OCI-LY7 (cell line): Measurements from ENCODE around the gene HBB. TPM values are rescaled to one million over a fixed set of nuclear protein-coding genes. Genes with fewer than 3 reads are reported as not detected.

Source experiments
- BruUV-seq: library from RNA; stranded (reverse); fragments of 400-500 nt; replicated peaks from 2 replicates; lab custom pipeline; 2021; lab: Mats Ljungman, UMichigan
- CTCF ChIA-PET: fragments of 300-600 bp; sonication (Branson Sonifier 250); formaldehyde crosslinking; loops from one replicate; lab custom pipeline; 2022; ENCODE audit warnings: antibody characterized with exemption; ENCODE audit not compliant: unreplicated experiment; lab: Charles Lee
- POLR2A ChIA-PET: fragments of 300-600 bp; sonication (Branson Sonifier 250); formaldehyde crosslinking; loops from one replicate; lab custom pipeline; 2022; ENCODE audit warnings: antibody characterized with exemption; lab: Charles Lee
- DNase-seq: peaks from one replicate; pipeline ENCODE4 v3.0.0-alpha.2; 2015; ENCODE audit warnings: low spot score
- H2AFZ ChIP-seq: fragments of 200-600 bp; sonication (generic), shearing (Covaris generic); 2 replicates; pipeline ENCODE4 v1.6.1; 2014; ENCODE audit warnings: mild to moderate bottlenecking, antibody characterized with exemption, low read length, moderate library complexity
- H3K27ac ChIP-seq: fragments of 200-600 bp; sonication (generic); 2 replicates; pipeline ENCODE4 v1.5.1; 2014; ENCODE audit warnings: mixed run types, low read depth, mild to moderate bottlenecking, moderate library complexity, low read length, inconsistent platforms; ENCODE audit not compliant: poor library complexity, severe bottlenecking
- H3K36me3 ChIP-seq: fragments of 200-600 bp; sonication (generic); 2 replicates; pipeline ENCODE4 v1.6.1; 2014; ENCODE audit warnings: mild to moderate bottlenecking, antibody characterized with exemption, low read length, moderate library complexity, mixed read lengths; ENCODE audit not compliant: insufficient read depth
- H3K4me1 ChIP-seq: fragments of 200-600 bp; sonication (generic); 2 replicates; pipeline ENCODE4 v1.5.1; 2014; ENCODE audit warnings: mild to moderate bottlenecking, low read length; ENCODE audit not compliant: insufficient read depth, poor library complexity, severe bottlenecking
- H3K4me2 ChIP-seq: fragments of 200-600 bp; sonication (generic); 2 replicates; pipeline ENCODE4 v1.6.1; 2014; ENCODE audit warnings: mild to moderate bottlenecking, low read length
- H3K4me3 ChIP-seq: fragments of 200-600 bp; sonication (generic); 2 replicates; pipeline ENCODE4 v1.5.1; 2014; ENCODE audit warnings: mild to moderate bottlenecking, low read depth, low read length; ENCODE audit not compliant: poor library complexity, severe bottlenecking
- H3K79me2 ChIP-seq: fragments of 200-600 bp; sonication (generic); 2 replicates; pipeline ENCODE4 v1.6.1; 2016; ENCODE audit warnings: low read depth, mild to moderate bottlenecking, low read length, moderate library complexity, mixed read lengths; ENCODE audit not compliant: insufficient read depth
- H3K9me2 ChIP-seq: fragments of 200-600 bp; sonication (generic); 2 replicates; pipeline ENCODE4 v1.6.1; 2016; ENCODE audit warnings: mild to moderate bottlenecking, low read length, mixed read lengths; ENCODE audit not compliant: insufficient read depth
- H3K9me3 ChIP-seq: fragments of 200-600 bp; sonication (generic); 2 replicates; pipeline ENCODE4 v1.6.1; 2014; ENCODE audit warnings: mild to moderate bottlenecking, mixed run types, low read length, mixed read lengths
- H4K20me1 ChIP-seq: fragments of 200-600 bp; sonication (generic); 2 replicates; pipeline ENCODE4 v1.6.1; 2014; ENCODE audit warnings: mild to moderate bottlenecking, antibody characterized with exemption, low read length, moderate library complexity, mixed read lengths; ENCODE audit not compliant: insufficient read depth
- EZH2phosphoT487 ChIP-seq: fragments of 200-600 bp; sonication (generic); IDR thresholded peaks from 2 replicates; pipeline ENCODE4 v1.6.1; 2018; ENCODE audit warnings: low read depth, borderline replicate concordance, mild to moderate bottlenecking, mixed run types, antibody characterized with exemption, low read length, moderate library complexity, mixed read lengths
- intact Hi-C: fragments of 100-400 bp; cut with micrococcal nuclease; formaldehyde crosslinking; loops from one replicate; pipeline ENCODE4 v1.10.0; 2022; ENCODE audit not compliant: unreplicated experiment
- total RNA-seq, 2 experiments: library from RNA; depleted of rRNA in 1 of 2; stranded (reverse); fragments of >200 nt in 1 of 2; shearing (Covaris generic) in 1 of 2; gene quantifications; 2 replicates each; pipeline ENCODE4 v1.2.3, GENCODE V29; 2014 to 2022
- TF ChIP-seq, protein P1 (sequence below): fragments of 200-600 bp; sonication (generic); conservative IDR thresholded peaks from 2 replicates; pipeline ENCODE4 v1.5.1; 2014; ENCODE audit warnings: mild to moderate bottlenecking, antibody characterized with exemption, low read length, moderate library complexity, mixed read lengths

The HBB gene
- total RNA-seq, 2 experiments from 2014 or later = not detected

- no peaks in the 10 kb centered on the region for H3K9me2 ChIP-seq
- H3K4me1 ChIP-seq = no peaks in the 10 kb centered on the region
- BruUV-seq = no TSS peak
- H4K20me1 ChIP-seq = no peaks in the 10 kb centered on the region
- H3K79me2 ChIP-seq = no peaks in the 10 kb centered on the region
- no peak overlapping the region for H3K4me3 ChIP-seq
- TF ChIP-seq EZH2phosphoT487 = no peak
- TF ChIP-seq, protein P1, sequence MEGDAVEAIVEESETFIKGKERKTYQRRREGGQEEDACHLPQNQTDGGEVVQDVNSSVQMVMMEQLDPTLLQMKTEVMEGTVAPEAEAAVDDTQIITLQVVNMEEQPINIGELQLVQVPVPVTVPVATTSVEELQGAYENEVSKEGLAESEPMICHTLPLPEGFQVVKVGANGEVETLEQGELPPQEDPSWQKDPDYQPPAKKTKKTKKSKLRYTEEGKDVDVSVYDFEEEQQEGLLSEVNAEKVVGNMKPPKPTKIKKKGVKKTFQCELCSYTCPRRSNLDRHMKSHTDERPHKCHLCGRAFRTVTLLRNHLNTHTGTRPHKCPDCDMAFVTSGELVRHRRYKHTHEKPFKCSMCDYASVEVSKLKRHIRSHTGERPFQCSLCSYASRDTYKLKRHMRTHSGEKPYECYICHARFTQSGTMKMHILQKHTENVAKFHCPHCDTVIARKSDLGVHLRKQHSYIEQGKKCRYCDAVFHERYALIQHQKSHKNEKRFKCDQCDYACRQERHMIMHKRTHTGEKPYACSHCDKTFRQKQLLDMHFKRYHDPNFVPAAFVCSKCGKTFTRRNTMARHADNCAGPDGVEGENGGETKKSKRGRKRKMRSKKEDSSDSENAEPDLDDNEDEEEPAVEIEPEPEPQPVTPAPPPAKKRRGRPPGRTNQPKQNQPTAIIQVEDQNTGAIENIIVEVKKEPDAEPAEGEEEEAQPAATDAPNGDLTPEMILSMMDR = no peak
- no peak for DNase-seq
- no peaks in the 10 kb centered on the region for H3K36me3 ChIP-seq
- no peak overlapping the region for H2AFZ ChIP-seq
- H3K4me2 ChIP-seq = no peak overlapping the region
- H3K9me3 ChIP-seq = no peaks in the 10 kb centered on the region
- intact Hi-C loops = no loop called here
- no peak overlapping the region for H3K27ac ChIP-seq
- ChIA-PET CTCF (no interaction called here), POLR2A (no interaction called here)
Measured at GRCh38 chr11:5188201-5188600, 38.7 kb downstream of the HBB start.

DNA sequence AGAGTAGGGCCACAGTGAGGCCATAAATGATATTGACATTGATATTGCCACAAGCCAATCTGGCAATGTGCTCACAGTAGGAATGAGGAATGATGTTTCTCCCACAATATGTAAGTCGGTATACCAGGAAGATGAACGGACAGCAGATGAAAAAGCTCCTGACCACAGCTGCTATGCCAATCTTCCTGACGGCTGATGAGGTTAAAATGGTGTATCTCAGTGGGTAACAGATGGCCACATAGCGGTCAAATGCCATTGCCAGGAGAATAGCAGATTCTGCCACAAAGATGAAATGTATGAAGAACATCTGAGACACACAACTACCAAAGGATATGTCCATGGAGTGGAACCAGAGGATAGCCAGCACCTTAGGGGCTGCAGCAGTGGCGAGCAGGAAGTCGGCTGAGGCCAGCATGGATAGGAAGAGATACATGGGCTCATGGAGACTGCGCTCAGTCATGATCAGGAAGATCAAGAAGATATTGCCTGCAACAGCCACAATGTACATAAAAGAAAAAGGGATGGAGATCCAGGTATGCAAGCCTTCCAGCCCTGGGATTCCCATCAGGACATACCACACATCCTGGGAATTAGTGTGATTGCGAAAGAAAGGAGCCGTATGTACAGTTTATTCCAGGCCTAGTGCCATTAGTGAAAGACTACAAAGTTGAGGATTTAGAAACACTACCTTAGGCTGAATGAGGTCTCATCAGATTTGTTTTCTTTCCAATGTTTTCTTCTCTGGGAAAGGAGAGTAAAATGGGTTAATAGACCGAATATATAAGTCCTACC is 48.6 kb downstream of the HBB start:
- Histone ChIP-seq H3K4me3 (no peak overlapping the region), H3K4me1 (no peaks in the 10 kb centered on the region), H4K20me1 (no peaks in the 10 kb centered on the region), H3K4me2 (no peak overlapping the region), H2AFZ (no peak overlapping the region), H3K27ac (no peak overlapping the region), H3K9me3 (no peaks in the 10 kb centered on the region), H3K79me2 (no peaks in the 10 kb centered on the region), H3K9me2 (no peaks in the 10 kb centered on the region), H3K36me3 (no peaks in the 10 kb centered on the region)
- POLR2A ChIA-PET = no interaction called here
- no peak for DNase-seq
- TF ChIP-seq, protein P1 = no peak
- no peak for TF ChIP-seq EZH2phosphoT487
- CTCF ChIA-PET = no interaction called here
- BruUV-seq = no TSS peak
- intact Hi-C loops = no loop called here

Other genes starting within 250 kb of the HBB start
- not detected in 2 replicates for gene OR51L1, start 232.2 kb downstream of the HBB start, total RNA-seq (2014; rRNA removed; shearing (Covaris generic))
- gene OR51L1, start 232.2 kb downstream of the HBB start, total RNA-seq (2022) = not detected in 2 replicates
- not detected in 2 replicates for gene OR52J3, start 180.5 kb downstream of the HBB start, total RNA-seq (2014; rRNA removed; shearing (Covaris generic))
- gene OR52J3, start 180.5 kb downstream of the HBB start, total RNA-seq (2022) = not detected in 2 replicates
- gene OR52E2, start 167.4 kb downstream of the HBB start, total RNA-seq (2014; rRNA removed; shearing (Covaris generic)) = not detected in 2 replicates
- not detected in 2 replicates for gene OR52E2, start 167.4 kb downstream of the HBB start, total RNA-seq (2022)
- not detected in 2 replicates for gene OR52E1, start 157.5 kb downstream of the HBB start, total RNA-seq (2014; rRNA removed; shearing (Covaris generic))
- not detected in 2 replicates for gene OR52E1, start 157.5 kb downstream of the HBB start, total RNA-seq (2022)
- gene OR52A5, start 88.7 kb downstream of the HBB start, total RNA-seq (2014; rRNA removed; shearing (Covaris generic)) = not detected in 2 replicates
- not detected in 2 replicates for gene OR52A5, start 88.7 kb downstream of the HBB start, total RNA-seq (2022)
- gene OR52A1, start 72.3 kb downstream of the HBB start, total RNA-seq (2014; rRNA removed; shearing (Covaris generic)) = not detected in 2 replicates
- gene OR52A1, start 72.3 kb downstream of the HBB start, total RNA-seq (2022) = not detected in 2 replicates
- gene OR51V1, start 26.4 kb downstream of the HBB start, total RNA-seq (2014; rRNA removed; shearing (Covaris generic)) = not detected in 2 replicates
- gene OR51V1, start 26.4 kb downstream of the HBB start, total RNA-seq (2022) = not detected in 2 replicates
- gene HBD, start 7.4 kb upstream of the HBB start, total RNA-seq (2014; rRNA removed; shearing (Covaris generic)) = not detected in 2 replicates
- gene HBD, start 7.4 kb upstream of the HBB start, total RNA-seq (2022) = not detected in 2 replicates
- gene HBG1, start 22.8 kb upstream of the HBB start, total RNA-seq (2014; rRNA removed; shearing (Covaris generic)) = not detected in 2 replicates
- not detected in 2 replicates for gene HBG1, start 22.8 kb upstream of the HBB start, total RNA-seq (2022)
- not detected in 2 replicates for gene HBG2, start 27.7 kb upstream of the HBB start, total RNA-seq (2014; rRNA removed; shearing (Covaris generic))
- not detected in 2 replicates for gene HBG2, start 27.7 kb upstream of the HBB start, total RNA-seq (2022)
- not detected in 2 replicates for gene HBE1, start 42.9 kb upstream of the HBB start, total RNA-seq (2014; rRNA removed; shearing (Covaris generic))
- not detected in 2 replicates for gene HBE1, start 42.9 kb upstream of the HBB start, total RNA-seq (2022)
- gene OR51B4, start 74.9 kb upstream of the HBB start, total RNA-seq (2014; rRNA removed; shearing (Covaris generic)) = not detected in 2 replicates
- not detected in 2 replicates for gene OR51B4, start 74.9 kb upstream of the HBB start, total RNA-seq (2022)
- gene OR51B2, start 97.2 kb upstream of the HBB start, total RNA-seq (2014; rRNA removed; shearing (Covaris generic)) = not detected in 2 replicates
- gene OR51B2, start 97.2 kb upstream of the HBB start, total RNA-seq (2022) = not detected in 2 replicates
- gene OR51B5, start 116.5 kb upstream of the HBB start, total RNA-seq (2014; rRNA removed; shearing (Covaris generic)) = 0.16 TPM in 1 of 2 replicates, not detected in the other
- gene OR51B5, start 116.5 kb upstream of the HBB start, total RNA-seq (2022) = not detected in 2 replicates
- gene OR51B6, start 124.4 kb upstream of the HBB start, total RNA-seq (2014; rRNA removed; shearing (Covaris generic)) = not detected in 2 replicates
- gene OR51B6, start 124.4 kb upstream of the HBB start, total RNA-seq (2022) = not detected in 2 replicates
- gene OR51M1, start 156.7 kb upstream of the HBB start, total RNA-seq (2014; rRNA removed; shearing (Covaris generic)) = not detected in 2 replicates
- not detected in 2 replicates for gene OR51M1, start 156.7 kb upstream of the HBB start, total RNA-seq (2022)
- not detected in 2 replicates for gene OR51Q1, start 195.0 kb upstream of the HBB start, total RNA-seq (2014; rRNA removed; shearing (Covaris generic))
- gene OR51Q1, start 195.0 kb upstream of the HBB start, total RNA-seq (2022) = not detected in 2 replicates
- not detected in 2 replicates for gene OR51I1, start 214.4 kb upstream of the HBB start, total RNA-seq (2014; rRNA removed; shearing (Covaris generic))
- gene OR51I1, start 214.4 kb upstream of the HBB start, total RNA-seq (2022) = not detected in 2 replicates
- not detected in 2 replicates for gene OR51I2, start 222.3 kb upstream of the HBB start, total RNA-seq (2014; rRNA removed; shearing (Covaris generic))
- not detected in 2 replicates for gene OR51I2, start 222.3 kb upstream of the HBB start, total RNA-seq (2022)